ENCODE results near the gene C10orf90. TPM values are rescaled to one million over a fixed set of nuclear protein-coding genes. Genes with fewer than 3 reads are reported as not detected.
"Not testable (repeated sequence)": the region's sequence is repeated elsewhere in the genome, so short reads cannot be mapped to it uniquely, and the experiment has no call there.

The C10orf90 gene
- total RNA-seq, 1 experiment from 2014 or later = 1.8 TPM

- DNase-seq (ENCODE audit: low read depth) = peak; percentile 49
Measured at GRCh38 chr10:126392469-126392868, 278.0 kb downstream of the C10orf90 start.

- DNase-seq (ENCODE audit: low read depth) = no peak
Measured at GRCh38 chr10:126392068-126392467, 278.4 kb downstream of the C10orf90 start.

GRCh38 chr10:126391192-126391885 lies 279.2 kb downstream of the C10orf90 start:
- no peak for DNase-seq (ENCODE audit: low read depth)

GRCh38 chr10:126390324-126390723 lies 280.2 kb downstream of the C10orf90 start:
- no peak for DNase-seq (ENCODE audit: low read depth)

- peak; percentile 72 for DNase-seq (ENCODE audit: low read depth)
Measured at GRCh38 chr10:126387931-126388911, 282.3 kb downstream of the C10orf90 start, which contains the start of gene ADAM12. Gene ADAM12, minus strand, starts transcription at chr10:126388477. Its CDS starts 332 bp downstream, at chr10:126388145.

- DNase-seq (ENCODE audit: low read depth) = peak; percentile 79
Measured at GRCh38 chr10:126387041-126387921, 283.2 kb downstream of the C10orf90 start.

- peak; percentile 89 for DNase-seq (ENCODE audit: low read depth)
Measured at GRCh38 chr10:126384269-126384873, 286.1 kb downstream of the C10orf90 start.

GRCh38 chr10:126380352-126381076 lies 290.0 kb downstream of the C10orf90 start:
- DNase-seq (ENCODE audit: low read depth) = no peak

GRCh38 chr10:126379166-126379565 lies 291.3 kb downstream of the C10orf90 start:
- DNase-seq (ENCODE audit: low read depth) = not testable (repeated sequence)

GRCh38 chr10:126376956-126377355 lies 293.5 kb downstream of the C10orf90 start:
- DNase-seq (ENCODE audit: low read depth) = peak; percentile 96

GRCh38 chr10:126375926-126376554 lies 294.5 kb downstream of the C10orf90 start:
- peak; percentile 78 for DNase-seq (ENCODE audit: low read depth)

GRCh38 chr10:126375299-126375698 lies 295.2 kb downstream of the C10orf90 start:
- DNase-seq (ENCODE audit: low read depth) = no peak

Other genes starting within 250 kb of the C10orf90 start
- gene DOCK1, start 234.7 kb upstream of the C10orf90 start, total RNA-seq (2014; rRNA removed; shearing (Covaris generic)) = 22.2 and 29.0 TPM in 2 replicates

Measured in M059J (cell line).